Left ventricle myocardium inferior (tissue), 1 donor: ENCODE measurements around the gene GNG2. TPM values are rescaled to one million over a fixed set of nuclear protein-coding genes. Genes with fewer than 3 reads are reported as not detected.

ENCODE experiments used
- DNase-seq: peaks from one replicate; pipeline ENCODE4 v3.0.0-alpha.2; 2020
- H3K27ac ChIP-seq: fragments of 200-600 bp; replicated peaks from 2 replicates; pipeline ENCODE4 v1.8.0; 2021
- H3K27me3 ChIP-seq: fragments of 200-600 bp; 2 replicates; pipeline ENCODE4 v1.8.0; 2021; ENCODE audit warnings: low read depth
- H3K36me3 ChIP-seq: fragments of 200-600 bp; 2 replicates; pipeline ENCODE4 v1.8.0; 2021
- H3K4me1 ChIP-seq: fragments of 200-600 bp; 2 replicates; pipeline ENCODE4 v1.8.0; 2021
- H3K4me3 ChIP-seq: fragments of 200-600 bp; 2 replicates; pipeline ENCODE4 v1.8.0; 2021; ENCODE audit warnings: mild to moderate bottlenecking, moderate library complexity
- H3K9me3 ChIP-seq: fragments of 200-600 bp; replicated peaks from 2 replicates; pipeline ENCODE4 v1.8.0; 2021
- intact Hi-C: fragments of 100-400 bp; cut with micrococcal nuclease; formaldehyde crosslinking; loops from one replicate; pipeline ENCODE4 v1.11.0; 2022
- total RNA-seq: library from RNA; stranded (reverse); fragmentation: NEBNext Ultra II Directional; extraction: Animal tissue kit (Norgen Biotek cat#: 25700); gene quantifications from one replicate; pipeline ENCODE4 v1.2.1, GENCODE V29; 2021
- TF ChIP-seq, protein P1 (sequence below): fragments of 200-600 bp; IDR thresholded peaks from 2 replicates; pipeline ENCODE4 v1.8.0; 2021; ENCODE audit warnings: antibody characterized with exemption, mild to moderate bottlenecking, borderline replicate concordance
- donor health status: DM: no; HTN: yes; CAD: no; lungs with severe emphysema.

Gene GNG2
- total RNA-seq, 1 donor from 2014 or later, result 6.7 TPM

DNA sequence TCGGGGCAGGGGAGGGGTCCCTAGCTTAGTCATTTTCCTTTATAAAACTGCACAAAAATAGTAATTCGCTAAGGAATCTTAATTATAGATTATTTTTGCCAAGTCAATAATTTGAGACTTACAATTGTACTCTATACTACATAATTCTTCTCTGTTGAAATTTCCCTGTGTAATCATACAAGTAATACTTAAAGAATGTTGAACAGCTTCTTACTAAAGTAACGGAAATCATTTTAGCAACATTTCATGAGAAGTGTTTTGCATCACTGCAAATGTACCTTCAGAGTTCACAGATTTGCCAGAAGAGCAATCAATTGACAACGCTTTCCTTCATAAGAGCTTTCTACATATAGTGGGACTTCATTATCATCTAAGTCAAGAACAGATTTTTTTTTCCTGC, 7.9 kb upstream of the GNG2 start:
- Histone ChIP-seq H3K36me3 (no peaks in the 10 kb centered on the region), H3K4me1 (peaks cover under 1% of the 10 kb centered on the region), H3K27me3 (no peaks in the 10 kb centered on the region), H3K27ac (no peak overlapping the region), H3K4me3 (no peak overlapping the region), H3K9me3 (no peaks in the 10 kb centered on the region)
- TF ChIP-seq, protein P1, sequence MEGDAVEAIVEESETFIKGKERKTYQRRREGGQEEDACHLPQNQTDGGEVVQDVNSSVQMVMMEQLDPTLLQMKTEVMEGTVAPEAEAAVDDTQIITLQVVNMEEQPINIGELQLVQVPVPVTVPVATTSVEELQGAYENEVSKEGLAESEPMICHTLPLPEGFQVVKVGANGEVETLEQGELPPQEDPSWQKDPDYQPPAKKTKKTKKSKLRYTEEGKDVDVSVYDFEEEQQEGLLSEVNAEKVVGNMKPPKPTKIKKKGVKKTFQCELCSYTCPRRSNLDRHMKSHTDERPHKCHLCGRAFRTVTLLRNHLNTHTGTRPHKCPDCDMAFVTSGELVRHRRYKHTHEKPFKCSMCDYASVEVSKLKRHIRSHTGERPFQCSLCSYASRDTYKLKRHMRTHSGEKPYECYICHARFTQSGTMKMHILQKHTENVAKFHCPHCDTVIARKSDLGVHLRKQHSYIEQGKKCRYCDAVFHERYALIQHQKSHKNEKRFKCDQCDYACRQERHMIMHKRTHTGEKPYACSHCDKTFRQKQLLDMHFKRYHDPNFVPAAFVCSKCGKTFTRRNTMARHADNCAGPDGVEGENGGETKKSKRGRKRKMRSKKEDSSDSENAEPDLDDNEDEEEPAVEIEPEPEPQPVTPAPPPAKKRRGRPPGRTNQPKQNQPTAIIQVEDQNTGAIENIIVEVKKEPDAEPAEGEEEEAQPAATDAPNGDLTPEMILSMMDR, result no peak
- DNase-seq, result no peak
- intact Hi-C loops, result no loop called here

DNA sequence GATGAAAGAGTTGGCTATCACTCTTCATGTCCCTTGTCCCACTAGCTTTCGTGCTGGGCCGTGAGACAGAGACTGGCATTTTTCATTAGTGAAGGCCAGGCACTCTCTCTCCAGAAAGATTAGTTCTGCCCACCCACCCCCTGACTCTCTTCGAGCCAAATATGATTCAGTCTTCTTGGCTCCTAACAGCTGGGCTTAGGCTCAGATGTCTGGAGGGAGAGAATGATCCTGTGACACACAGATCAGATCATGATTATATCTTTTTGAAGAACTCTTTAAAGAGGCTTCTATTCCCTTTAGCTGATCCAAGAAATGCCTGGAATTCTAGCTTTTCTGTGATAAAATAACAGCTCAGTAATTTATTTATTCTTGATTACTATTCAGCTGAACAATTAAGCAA, 5.2 kb upstream of the GNG2 start:
- Histone ChIP-seq H3K4me1 (peaks cover 4% of the 10 kb centered on the region), H3K27ac (no peak overlapping the region), H3K27me3 (no peaks in the 10 kb centered on the region), H3K4me3 (no peak overlapping the region), H3K9me3 (no peaks in the 10 kb centered on the region), H3K36me3 (no peaks in the 10 kb centered on the region)
- intact Hi-C loops, result no loop called here
- DNase-seq, result no peak
- TF ChIP-seq, protein P1, result no peak

DNA sequence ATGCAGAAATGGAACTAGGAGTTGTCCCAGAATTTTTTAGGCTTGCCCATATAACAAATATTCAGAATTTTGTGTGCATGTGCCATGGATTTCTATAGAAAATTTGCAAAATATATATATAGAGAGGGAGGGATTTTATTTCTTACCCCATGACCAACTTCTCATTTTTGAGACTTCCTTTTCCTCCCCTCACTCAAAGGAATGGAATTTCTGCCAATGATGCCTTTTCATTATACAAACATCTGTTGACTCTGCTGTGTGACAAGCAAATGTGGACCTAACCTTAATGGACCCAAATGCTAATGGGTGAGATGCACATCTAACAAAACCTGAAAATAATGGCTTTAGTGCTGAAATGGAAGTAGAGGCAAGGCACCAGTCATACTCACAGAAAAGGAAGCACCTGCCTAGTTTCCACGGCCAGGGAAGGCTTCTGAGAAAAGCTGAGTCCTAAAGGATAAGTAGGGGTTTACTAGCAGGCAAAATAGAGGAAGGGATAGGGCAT, 3.6 kb upstream of the GNG2 start:
- Histone ChIP-seq H3K9me3 (no peaks in the 10 kb centered on the region), H3K4me1 (peaks cover 17% of the 10 kb centered on the region), H3K27me3 (peaks cover 9% of the 10 kb centered on the region), H3K36me3 (no peaks in the 10 kb centered on the region), H3K4me3 (no peak overlapping the region), H3K27ac (peak overlapping the region; percentile 0)
- intact Hi-C loops, result no loop called here
- DNase-seq, result no peak
- TF ChIP-seq, protein P1, result no peak

DNA sequence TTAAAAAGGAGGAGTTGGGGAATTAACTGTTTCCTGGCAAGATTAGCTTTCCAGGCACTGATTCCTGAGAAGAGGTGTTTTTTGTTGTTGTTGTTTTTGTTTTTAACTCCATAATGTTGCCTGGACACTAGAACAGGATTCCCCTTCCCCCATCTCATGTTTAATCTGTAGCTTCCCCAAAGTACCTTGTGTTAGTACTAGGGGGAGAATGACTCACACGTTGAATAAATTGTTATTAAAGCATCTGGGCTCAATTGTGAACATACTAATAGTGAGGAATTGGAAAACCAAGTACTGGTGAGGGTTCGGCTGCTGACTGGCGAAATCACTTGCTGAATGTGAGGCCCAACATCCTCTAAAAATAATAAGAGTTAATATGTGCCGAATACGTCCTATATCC, 1.3 kb upstream of the GNG2 start:
- Histone ChIP-seq H3K27me3 (peaks cover 31% of the 10 kb centered on the region), H3K27ac (no peak overlapping the region), H3K4me1 (peaks cover 17% of the 10 kb centered on the region), H3K9me3 (no peaks in the 10 kb centered on the region), H3K4me3 (no peak overlapping the region), H3K36me3 (no peaks in the 10 kb centered on the region)
- TF ChIP-seq, protein P1, result no peak
- no peak for DNase-seq
- intact Hi-C loops, result no loop called here

DNA sequence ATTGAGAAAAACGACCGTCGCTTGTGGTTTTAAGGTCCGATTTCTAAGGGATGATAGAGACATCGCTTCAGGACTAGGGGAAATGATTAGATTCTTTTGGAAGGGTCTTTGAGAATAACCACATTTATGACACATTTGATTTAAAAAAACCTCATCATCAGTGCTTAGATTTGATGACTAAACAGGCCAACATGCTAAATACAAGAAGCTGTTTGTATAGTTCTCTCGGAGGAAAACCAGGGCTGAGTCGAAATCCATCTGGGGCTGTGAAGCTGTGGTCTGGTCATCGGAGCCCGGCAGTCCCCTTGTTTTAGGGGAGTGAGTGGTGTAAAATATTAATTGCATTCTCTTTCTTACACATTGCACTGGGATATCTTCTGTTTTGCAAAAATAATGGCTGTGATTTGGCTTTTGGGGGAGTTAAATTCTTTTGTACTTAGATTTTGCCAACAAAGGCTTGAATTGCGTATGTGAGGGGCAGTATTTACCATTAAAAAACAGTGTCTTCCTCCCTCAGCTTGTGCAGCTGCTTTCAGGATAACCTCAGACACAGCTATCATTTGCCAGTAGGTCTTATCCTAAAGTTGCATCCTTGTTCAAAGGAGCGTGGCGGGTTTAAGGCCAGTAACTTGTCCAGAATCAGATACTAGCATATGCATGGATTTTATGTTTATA, 550 bp downstream of the GNG2 start:
- no peak for DNase-seq
- Histone ChIP-seq H3K4me1 (peaks cover 17% of the 10 kb centered on the region), H3K4me3 (peak overlapping the region; percentile 69), H3K9me3 (no peaks in the 10 kb centered on the region), H3K27ac (peak overlapping the region; percentile 65), H3K36me3 (no peaks in the 10 kb centered on the region), H3K27me3 (peaks cover 44% of the 10 kb centered on the region)
- intact Hi-C loops, result no loop called here
- TF ChIP-seq, protein P1, result no peak
